ENCODE measurements around the gene SNAPC5.
"Not testable (repeated sequence)": the region's sequence is repeated elsewhere in the genome, so short reads cannot be mapped to it uniquely, and the experiment has no call there.

SNAPC5 gene

DNA sequence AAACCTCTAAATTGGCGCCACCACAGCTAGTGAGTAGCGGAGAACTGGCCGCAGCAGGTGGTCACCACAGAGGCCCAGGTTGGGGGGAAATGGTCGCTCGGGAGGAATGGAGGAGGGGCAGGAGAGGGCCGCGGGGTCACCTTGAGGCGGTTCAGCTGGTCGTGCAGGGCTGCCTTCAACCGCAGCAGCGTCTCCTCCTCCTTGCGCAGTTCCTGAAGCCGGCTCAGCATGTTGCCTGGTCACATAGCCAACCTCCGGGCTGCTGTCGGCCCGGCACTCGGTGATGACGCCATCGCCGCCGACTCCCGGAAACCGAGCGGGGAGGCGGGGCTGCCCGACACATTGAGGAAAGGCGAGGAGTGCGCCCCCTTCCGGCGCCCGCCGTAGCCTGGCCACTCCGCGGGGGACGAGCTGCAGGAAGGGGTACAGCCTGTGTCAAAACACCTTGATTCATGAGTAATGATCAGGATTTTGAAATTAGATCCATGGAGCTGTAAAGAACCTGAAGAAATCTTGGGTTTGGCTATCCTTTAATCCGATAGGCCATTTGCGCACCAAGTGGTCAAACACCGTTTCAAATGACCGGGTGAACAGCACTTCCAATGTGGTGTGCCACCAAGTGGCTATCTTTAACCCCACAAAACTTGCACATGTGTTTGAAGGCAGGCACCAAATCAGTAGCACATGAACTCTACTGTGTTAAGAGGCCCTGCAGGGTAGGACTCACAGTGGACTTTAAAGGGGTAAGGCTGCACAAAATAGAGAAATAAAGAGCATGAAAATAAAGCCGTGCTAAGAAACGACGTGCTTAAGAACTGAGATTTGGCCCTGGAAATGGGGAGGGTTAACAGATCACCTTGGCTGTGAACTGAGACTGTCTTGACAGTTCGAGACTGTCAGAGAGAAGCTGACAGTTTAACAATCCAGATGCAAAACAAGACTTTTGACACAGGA, at the start of gene SNAPC5:
SNAPC5 (minus strand) TSS at position 261 of the 954 bp plus-strand sequence; CDS start at position 230, 31 bp downstream.
- peak; percentile 75 to 96 for DNase-seq

- DNase-seq = no peak
Observed at GRCh38 chr15:66545255-66545654, 47.7 kb upstream of the SNAPC5 start.

- no peak for DNase-seq
Observed at GRCh38 chr15:66542896-66543295, 45.3 kb upstream of the SNAPC5 start.

GRCh38 chr15:66535056-66535455, 37.5 kb upstream of the SNAPC5 start:
- no peak for DNase-seq

DNA sequence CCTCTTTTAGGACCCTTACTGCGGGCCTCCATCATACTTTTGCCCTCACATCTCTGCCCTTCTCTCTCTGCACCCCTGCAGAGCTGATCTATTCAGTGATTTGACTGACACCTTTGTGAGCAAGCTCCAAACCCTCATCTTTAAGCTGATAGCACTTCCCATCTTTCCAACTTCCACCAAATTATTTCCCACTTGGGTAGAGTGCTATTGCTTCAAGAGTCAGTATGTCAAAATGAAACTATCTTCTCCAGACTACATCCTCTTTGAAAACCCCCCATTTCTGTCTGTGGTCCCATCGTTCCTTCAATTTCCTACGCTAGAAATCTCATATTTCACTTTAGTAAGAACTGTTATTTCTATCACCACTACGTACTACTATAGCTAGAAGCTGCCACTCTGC, 27.3 kb upstream of the SNAPC5 start:
- no peak for DNase-seq

DNA sequence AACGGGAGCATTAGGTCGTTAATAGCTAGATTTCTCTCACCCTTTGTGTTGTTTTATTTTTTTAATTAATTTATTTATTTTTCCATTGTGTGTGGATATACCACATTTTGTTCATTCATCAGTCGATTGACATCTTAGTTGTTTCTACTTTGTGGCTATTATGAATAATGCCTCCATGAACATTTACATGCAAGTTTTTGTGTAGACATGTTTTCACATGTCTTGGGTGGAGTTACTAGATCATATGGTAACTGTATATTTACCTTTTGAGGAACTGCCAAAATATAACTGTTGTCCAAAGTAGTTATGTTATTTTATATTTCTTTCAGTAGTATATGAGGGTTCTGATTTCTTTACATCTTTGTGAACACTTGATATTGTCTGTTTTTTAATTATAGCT, 26.4 kb upstream of the SNAPC5 start:
- no peak for DNase-seq

DNA sequence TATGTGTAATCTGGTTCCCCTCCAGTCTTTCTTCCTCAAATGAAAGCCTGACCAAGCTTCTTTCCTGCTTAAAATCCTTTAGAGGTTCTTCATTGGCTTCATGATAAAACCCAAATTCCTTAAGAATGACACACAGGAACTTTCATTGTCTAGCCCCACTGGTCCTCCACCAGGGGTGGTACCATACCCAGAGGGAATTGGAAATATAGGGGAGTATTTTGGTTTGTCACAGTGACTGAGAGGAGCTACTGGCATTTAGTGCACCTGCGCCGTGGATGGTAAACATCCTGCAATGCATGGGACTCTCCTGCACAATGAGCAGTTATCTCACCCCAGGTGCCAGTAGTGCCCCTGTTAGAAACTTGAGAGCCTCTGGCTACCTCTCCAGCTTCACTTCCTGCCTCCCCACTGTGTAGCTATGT, 18.4 kb upstream of the SNAPC5 start:
- no peak for DNase-seq

- no peak for DNase-seq
Observed at GRCh38 chr15:66514586-66514985, 17.0 kb upstream of the SNAPC5 start.

DNA sequence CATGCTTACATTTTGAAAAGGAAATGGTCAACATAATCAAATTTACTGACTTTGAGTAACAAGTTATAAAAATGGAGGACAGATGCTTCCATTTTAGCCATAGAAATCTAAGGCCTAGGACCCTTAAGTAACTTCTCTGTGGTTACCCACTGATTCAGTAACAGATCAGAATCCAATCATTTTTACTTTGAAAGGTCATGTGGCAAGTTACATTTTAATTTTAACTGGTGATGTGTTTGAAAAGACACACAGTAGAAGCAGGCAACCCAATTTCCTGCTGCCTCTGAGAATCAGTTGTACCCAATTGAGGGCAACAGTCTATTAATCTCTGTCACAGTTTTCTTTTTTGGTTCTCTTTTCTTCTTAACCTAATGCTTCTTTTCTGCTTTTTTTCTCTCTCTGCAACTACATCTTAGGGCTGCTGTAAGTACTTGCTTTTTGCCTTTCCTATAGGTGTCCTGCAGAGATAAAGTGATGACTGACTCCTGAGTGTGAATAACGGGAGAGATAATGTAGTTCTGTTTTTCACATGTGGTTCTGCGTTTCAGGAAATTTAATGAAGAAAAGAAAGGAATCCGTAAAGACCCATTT, 10.8 kb upstream of the SNAPC5 start:
- no peak for DNase-seq

- no peak for DNase-seq
Observed at GRCh38 chr15:66505818-66506217, 8.3 kb upstream of the SNAPC5 start.

- DNase-seq = peak in 1 of 2 experiments; percentile 67
Observed at GRCh38 chr15:66505430-66505811, 7.9 kb upstream of the SNAPC5 start.

GRCh38 chr15:66504563-66505429, 7.2 kb upstream of the SNAPC5 start, which contains the start of the genes RPL4 and ZWILCH:
TSS of gene RPL4 (minus strand) at chr15:66504855. CDS start at chr15:66504790, 65 bp downstream.
TSS of gene ZWILCH (plus strand) at chr15:66505326. CDS start at chr15:66505339, 13 bp downstream.
- DNase-seq = peak; percentile 77 to 79

DNA sequence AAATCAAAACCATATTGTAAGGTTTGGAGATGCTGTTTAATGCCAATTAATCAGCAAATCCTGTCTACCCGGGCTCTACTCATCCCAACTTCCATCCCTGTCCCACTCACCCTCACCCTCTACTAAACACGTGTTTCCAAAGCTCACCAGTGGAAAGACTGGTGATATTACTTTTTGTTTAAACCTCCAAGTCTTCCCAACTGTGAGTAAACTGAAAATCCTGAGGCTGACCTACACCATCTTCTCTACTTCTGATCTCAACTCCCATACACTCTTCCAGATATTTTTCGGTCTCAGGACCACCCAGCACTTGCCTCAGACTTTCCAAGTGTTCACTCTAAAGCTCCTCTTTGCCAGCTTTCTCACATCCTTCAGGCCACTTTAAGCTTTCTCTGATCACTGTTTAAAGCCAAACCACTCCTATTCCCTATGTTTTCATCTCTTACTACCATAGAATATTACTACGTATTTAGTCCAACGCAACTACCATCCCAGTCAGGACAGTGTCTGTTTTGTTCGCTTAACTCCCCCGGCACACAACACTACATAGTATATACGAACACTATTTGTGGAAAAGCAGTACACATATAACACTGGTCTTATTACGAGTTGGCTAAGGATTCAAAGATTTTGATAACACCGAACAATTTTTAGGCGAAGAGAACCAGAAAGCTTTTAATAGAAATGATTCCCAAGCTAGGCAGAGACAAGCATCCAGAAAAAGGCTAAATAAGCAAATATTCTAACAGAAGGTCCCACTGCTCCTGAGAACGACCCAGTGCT, 6.4 kb upstream of the SNAPC5 start:
- DNase-seq = no peak

- not testable (repeated sequence) for DNase-seq
Observed at GRCh38 chr15:66503041-66503648, 5.6 kb upstream of the SNAPC5 start.

DNA sequence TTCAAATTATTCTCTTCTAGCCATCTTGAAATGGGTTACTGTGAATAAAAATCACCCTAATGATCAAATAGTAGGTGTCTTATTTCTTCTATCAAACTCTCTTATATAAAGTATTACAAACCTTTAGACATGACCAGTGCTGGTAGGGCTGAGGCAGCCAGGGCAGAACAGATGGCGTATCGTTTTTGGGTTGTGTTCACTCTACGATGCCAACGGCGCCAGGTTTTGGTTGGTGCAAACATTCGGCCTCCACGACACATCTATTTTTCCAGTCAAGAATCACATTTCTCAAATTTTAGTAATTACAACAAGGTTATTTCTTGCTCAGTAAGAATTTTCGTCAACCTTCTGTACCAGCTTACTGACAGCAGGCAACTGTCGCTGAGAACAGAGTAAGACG, 4.9 kb upstream of the SNAPC5 start:
- DNase-seq = no peak

DNA sequence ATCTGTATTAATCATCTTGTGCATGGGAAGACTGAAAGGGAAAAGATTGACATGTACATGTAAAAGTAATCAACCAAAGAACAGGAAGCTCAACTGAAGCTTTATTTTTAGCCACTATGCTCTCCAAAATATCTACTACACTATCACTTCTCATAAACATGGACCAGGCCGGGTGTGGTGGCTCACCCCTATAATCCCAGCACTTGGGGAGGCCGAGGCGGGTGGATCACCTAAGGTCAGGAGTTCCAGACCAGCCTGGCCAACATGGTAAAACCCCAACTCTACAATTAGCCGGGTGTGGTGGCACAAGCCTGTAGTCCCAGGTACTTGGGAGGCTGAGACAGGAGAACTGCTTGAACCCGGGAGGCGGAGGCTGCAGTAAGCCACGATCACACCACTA, 2.8 kb upstream of the SNAPC5 start:
- not testable (repeated sequence) for DNase-seq

DNA sequence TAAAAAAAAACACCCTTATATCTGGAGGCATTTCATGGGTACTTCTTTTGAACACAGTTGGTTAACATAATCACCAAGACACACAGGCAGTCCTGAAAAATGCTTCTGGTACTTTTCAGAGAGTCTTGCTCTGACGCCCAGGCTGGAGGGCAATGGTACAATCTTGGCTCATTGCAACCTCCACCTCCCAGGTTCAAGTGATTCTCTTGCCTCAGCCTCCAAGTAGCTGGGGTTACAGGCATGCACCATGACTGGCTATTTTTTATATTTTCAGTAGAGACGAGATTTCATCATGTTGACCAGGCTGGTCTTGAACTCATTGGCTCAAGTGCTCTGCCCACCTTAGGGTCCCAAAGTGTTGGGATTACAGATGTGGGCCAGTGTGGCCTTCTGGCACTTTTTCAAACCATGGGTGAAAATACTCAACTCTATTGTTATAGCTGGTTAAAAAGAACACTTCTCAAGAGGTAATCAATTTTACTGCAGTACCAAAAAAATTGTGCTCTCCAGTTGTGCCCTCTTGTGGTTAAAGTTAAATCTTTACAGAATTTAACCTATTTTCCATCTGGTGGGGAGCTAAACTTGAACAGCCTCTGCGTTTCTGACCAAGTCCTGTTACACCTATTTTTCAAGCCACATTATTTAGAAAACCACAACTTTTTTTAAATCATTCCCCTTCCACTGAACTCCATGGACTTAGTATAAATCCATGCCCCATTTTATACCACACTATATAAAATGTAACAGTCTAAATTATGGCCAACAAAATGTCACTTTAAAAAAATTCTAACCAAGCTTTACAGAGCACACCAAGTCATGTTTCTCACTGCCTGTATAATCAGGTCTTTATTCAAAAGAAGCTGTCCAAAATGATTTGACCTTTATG, 1.2 kb upstream of the SNAPC5 start:
- DNase-seq = peak in 1 of 2 experiments; percentile 12

- peak in 1 of 2 experiments; percentile 4 for DNase-seq
Observed at GRCh38 chr15:66496951-66497501, 536 bp downstream of the SNAPC5 start.

- DNase-seq = no peak
Observed at GRCh38 chr15:66494262-66494661, 3.3 kb downstream of the SNAPC5 start.

DNA sequence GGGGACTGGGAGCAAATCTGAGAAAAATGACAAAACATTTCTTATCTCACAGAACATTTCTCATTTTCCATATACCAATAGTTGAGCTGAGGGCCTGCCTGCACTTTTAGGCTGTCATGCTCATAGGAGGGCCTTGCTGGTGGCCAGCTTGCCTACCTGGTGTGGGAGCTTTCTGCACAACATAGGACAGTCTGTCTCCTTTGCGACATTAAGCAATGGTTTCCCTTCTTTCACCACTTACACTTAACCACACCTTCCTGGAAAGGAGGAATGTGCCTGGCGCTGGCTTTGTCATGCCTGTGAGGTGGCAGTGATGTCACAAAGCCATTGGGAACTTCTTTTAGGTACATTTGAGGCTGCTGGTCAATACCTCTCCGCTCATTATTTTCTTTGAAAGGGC, 5.7 kb downstream of the SNAPC5 start:
- DNase-seq = no peak
